Middle frontal gyrus (tissue), 1 donor: Measurements from ENCODE around the gene C5orf63.
"Not testable (repeated sequence)": the region's sequence is repeated elsewhere in the genome, so short reads cannot be mapped to it uniquely, and the experiment has no call there.

Experiments used
- DNase-seq: peaks from one replicate; pipeline ENCODE4 v3.0.0-alpha.2; 2015; ENCODE audit warnings: low spot score; ENCODE audit errors: extremely low spot score

Gene C5orf63

DNA sequence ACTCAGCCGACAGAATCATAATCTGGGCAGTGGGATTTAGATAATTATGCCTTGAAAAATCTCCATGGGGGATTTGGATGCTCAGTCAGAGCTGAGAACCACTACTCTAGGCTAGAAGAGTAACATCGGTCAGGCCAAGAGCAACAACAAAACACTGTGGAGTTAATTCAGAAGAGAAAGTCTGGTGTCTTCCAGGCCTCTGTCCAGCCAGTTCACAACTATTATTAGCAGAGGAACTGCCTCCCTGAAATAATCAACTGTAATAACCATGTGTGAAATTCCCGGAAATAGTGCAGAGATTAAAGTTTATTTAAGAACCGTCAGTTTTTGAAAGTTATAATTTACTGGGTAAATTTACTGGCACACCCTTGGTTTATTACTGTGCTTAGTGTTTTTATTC lies 34.8 kb downstream of the C5orf63 start:
- no peak for DNase-seq

DNA sequence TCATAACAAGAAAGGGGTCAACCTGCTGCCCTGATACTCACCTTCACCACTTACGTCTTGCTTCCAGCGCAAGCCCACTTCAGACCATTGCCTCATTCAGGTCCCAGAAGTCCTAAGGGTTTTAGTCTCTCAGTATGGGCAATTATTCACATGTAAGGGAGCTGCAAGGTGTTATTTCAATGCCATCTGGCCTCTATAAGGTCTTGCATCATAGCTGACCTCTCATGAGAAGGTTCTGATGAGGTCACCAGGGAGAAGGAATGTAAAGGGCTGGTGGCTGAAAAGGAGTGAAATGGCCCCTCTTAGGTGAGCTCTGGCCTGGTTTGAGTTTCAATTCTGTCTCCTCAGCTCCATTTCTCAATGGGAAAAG lies 41.5 kb downstream of the C5orf63 start:
- DNase-seq = no peak

DNA sequence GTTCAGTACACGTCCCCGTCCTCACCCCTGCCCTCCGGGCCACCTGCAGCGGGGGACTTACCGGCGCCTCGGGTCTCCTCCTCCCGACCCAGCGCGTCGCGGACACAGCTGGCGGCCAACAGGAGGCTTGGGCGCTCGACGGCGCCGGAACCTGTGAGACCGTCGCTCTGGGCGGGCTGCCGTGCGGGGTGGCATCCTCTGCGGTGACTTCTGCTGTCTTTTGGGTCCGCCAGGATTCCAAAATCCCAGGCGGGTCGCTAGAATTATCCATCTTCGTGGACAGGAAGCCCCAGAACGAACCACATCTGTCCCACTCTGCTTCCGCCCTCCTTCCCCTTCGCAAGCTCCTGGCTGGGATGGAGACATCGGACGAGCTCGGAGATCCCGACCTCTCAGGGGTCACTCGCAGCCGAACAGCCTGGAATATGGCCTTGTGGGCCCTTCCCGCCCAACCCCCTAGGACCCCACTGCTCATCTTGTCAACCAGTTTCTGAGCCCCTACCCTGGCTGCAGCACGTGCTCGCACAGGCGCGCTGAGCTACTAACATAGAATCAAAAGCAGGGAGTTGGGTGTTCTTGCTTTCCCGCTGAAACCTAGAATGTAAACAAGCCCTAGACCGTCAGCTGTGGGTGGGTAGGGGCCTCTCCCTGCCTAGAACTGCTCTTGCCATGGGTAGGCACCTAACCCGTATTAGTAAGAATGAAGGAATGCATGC lies 42.0 kb downstream of the C5orf63 start:
- no peak for DNase-seq

DNA sequence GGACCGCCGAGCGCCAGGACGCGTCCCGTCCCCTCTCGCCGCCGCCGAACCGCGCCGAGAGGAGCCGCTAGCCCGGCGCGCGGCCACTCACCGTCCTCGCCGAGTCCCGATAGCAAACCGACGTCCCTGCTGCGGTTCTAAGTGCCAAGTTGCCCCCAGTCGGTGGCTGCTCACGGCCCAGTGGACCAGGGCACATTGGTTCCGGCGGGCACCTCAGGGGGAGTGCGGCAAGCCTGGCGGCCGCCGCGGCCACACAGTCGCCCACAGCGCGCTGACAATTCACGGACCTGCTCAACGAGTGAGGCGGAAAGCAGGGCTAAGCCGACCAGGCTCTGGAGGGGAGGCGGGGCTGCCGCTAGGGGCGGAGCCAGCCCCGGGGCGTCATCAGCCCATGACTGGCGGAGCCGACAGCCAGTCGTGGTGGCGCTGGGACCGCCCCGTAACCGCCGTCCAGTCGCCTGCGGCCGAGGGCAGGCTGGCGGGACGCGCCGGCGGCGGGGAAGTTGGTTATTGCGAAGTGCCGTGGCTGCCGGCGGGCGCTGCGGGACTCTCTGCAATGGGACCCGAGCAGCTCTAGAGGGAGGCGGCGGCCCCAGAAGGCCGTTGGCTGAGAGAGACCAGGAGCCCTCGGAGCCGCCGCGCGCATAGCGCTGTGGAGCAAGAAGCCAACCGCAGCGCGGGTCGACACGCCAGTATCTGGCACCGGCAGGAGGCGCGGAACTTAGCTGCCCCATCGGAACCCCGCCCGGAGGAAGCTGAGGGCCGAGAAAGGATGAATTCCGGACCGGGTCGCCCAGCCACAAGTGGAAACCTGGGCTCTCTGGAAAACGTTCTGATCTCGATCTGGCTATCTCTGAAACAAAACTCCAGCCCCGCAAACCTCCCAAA lies 42.8 kb downstream of the C5orf63 start, which contains the start of gene MARCHF3:
MARCHF3 (minus strand) TSS at position 300 of the 888 bp plus-strand sequence. CDS start 112,387 bp downstream, outside the sequence.
- peak; percentile 85 for DNase-seq

DNA sequence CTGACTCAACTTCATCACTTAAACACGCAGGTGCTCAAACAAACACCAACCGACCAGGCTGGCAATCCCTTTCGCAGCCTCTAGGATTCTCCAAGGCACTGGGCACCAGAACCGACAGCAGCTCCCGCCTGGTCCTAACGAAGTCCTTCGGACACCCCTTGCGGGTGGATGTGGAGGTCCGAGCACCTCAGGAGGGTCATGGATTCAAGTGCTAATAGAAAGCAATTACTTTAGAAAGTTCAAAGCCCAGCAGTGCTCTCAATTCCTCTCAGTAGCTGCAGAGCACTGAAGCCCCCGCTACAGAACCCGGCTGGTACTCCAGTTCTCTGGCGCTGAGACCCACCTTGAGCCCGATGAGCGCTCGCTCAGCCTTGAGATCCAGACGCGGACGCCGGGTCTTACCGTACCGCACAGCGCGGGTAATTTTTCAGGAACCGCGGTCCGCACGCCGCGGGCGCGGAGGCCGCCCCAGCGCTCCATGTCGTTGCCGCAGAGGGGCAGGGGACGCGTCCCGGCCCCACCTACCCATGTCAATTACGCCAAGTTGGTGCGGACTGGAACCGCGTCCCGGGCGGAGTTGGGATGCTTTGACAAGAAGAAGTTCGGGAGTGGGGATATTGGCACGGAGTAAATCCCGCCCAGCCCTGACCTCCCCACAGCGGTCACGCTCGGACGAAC lies 43.6 kb downstream of the C5orf63 start:
- DNase-seq = no peak

DNA sequence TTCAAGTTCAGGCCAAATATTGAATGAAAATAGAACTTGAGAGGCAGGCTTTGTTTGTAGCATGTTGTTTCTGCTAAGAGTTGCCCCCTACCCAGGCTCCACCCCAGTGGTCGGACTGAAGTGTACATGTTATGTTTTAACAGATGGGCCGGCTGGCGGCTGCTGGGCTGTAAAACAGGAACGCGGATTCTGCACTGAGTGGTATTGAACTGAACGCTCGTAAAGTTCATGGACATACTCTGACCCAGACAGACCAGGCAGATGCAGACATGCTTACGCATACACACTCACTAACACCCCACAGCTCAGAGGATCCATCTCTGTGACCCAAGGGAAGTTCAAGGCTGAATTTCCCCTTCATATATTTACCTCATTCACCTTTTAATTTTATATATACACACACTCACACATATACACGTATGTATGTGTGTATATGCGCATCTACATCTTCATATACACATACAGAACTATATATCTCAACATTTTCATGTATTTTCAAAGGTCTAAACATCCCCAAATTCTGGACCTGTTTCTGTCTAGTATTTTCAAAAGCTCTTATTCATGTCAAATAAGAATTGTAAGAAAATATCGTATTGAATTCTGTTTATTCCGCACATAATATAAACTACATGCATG lies 44.4 kb downstream of the C5orf63 start:
- no peak for DNase-seq

DNA sequence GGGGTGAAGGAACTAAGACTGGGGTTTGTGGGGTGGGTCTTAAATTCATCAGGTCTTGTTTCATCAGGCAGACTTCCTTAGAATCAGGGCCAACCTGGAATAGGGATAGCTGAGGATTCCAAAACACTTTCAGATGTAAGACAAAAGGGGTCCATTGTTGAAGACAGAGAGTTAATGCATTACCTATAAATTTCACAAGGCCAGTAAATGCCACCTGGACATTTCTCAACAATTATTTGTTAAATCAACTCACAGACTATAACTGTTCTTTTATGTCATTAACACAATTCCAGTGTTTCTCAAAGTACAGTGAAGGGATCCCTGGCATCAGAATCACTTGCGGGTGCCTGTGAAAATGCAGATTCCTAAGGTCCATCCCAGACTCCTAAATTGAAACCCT lies 45.8 kb downstream of the C5orf63 start:
- no peak for DNase-seq

DNA sequence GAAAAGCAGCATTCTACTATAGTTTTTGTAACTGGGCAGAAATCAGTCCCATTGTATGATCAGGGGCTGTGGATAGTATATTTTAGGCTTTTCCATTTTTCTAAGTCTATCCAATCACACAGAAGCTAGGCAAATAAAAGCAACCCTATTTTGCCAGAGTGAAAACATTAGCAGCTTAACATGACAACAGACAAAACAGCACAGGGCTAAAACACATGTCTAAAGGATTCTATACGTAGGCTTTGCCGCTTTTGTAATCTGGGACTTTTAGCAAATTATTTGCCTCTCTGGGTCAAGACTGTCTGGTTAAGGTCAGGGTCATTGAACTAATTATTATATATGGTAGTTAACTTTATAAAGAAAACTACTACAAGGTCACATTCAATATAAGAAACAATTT lies 47.1 kb downstream of the C5orf63 start:
- no peak for DNase-seq

DNA sequence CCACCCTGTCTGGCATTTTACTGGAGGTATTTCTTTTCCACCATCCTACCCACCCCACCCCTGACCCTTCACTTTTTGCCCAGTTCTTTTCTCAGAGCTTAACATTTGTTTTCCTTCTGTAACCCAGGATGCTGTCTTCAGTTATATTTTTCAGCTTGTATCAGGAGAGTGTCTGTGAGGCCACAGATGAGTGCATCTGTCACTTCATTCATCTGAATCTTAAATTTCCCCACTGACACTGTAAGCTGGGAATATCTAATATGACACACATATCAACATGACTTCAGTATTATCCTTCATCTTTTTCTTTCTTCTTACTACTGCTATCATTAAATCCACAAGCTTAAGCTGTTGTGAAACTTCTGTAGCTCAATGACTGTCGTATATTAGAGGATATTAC lies 47.8 kb downstream of the C5orf63 start:
- DNase-seq = no peak

DNA sequence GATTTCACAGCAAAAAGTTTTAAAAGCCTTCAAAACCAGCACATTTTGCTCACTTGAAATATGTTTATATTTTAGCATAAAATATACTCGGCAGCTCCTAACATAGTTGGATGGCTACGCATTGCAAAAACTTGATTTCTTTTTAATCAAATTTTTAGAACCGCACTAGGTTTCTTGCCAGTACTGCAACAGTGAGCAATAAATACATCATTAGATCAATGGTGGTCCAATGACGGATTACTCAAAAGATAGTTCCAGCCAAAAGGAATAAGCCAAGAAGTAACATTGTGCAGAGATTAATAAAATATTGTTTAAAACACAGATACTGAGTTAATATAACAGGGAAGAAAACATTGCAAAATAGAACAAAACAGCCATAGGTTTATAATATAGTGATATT lies 48.5 kb downstream of the C5orf63 start:
- no peak for DNase-seq

DNA sequence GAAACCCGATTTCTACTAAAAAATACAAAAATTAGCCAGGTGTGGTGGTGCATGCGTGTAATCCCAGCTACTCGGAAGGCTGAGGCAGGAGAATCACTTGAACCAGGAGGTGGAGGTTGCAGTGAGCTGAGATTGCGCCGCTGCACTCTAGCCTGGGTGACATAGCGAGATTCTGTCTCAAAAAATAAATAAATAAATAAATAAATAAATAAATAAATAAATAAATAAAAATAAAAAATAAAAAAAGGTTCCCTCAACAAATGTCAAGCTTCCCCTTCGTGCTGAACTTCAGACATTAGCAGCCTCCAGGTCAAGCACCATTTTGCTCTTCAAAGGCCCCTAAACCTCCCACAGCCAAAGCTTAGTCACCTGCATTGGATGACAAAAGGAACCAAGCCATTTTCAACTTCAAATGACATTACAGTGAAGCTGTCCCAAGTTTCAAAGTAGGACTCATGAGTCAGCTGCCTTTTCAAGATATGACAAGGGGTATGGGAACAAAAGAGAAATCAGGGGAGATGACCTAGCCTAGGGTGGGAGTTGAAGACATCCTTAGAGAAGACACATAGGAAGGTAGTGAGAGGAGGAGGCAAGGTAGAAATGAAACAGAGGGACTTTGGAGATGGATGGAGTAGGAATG lies 49.6 kb downstream of the C5orf63 start:
- not testable (repeated sequence) for DNase-seq

DNA sequence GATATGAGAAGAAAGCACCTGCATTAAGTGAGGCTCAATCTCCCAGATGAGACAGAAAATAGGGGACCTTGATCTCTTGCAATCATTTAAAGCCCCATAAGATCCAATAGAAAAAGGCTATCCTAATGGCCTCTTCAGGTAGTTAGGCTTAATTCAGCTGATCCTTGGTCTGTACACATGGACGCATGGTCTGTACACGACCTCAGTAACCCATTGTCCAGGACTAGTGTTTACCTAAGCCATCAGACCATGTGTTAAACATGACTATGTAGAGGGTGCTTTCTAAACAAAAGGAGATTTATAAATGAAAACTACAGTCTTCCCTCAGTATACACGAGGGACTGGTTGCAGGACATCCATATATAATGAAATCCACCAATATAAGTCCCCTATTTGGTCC lies 50.5 kb downstream of the C5orf63 start:
- no peak for DNase-seq

DNA sequence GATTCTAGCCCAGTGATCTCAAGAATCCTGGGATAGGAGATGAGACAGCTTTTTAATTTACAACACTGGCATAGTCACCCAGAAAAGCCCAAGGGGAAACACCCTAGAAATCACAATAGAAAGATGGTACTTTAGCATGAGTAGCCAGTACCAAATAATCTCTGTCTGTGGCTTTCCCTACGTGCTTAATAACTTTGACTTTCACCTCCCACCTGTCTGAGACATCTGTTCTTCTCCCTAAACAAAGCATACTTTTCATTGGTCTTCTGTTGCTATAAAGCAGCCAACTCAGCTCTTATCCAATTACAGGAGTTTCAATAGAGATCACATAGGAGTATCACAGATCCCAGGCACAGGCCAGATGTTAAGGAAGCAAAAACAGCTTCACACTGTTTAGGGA lies 53.4 kb downstream of the C5orf63 start:
- no peak for DNase-seq

DNA sequence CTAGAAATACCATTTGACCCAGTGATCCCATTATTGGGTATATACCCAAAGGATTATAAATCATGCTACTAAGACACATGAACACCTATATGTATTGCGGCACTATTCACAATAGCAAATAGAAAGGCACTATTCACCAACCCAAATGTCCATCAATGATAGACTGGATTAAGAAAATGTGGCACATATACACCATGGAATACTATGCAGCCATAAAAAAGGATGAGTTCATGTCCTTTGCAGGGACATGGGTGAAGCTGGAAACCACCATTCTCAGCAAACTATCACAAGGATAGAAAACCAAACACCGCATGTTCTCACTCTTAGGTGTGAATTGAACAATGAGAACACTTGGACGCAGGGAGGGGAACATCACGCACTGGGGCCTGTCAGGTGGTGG lies 56.6 kb downstream of the C5orf63 start:
- DNase-seq = not testable (repeated sequence)

DNA sequence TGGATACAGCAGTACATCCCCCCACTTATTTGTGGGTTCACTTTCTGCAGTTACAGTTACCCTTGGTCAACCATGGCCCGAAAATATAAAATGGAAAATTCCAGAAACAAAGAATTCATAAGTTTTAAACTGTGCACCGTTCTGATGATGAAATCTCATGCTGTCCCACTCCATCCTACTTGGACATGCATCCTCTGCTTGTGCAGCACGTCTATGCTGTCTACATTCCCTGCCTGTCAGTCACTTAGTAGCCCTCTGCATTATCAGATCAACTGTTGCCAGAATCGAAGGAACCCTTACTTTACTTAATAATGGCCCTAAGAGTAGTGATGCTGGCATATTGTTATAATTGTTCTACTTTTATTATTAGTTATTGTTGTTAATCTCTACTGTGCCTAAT lies 57.6 kb downstream of the C5orf63 start:
- no peak for DNase-seq

DNA sequence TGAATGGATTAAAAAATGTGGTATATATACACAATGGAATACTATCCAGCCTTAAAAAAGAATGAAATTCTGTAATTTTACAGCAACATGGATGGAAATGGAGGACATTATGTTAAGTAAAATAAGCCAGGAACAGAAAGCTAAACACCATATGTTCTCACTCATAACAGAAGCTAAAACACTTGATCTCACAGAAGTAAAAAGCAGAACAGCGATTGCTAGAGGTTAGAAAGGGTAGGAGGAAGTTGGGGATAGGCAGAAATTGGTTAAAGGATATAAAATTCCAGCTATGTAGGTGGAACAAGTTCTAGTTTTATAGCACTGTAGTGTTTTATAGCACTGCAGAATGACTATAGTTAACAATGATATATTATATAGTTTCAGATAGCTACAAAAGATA lies 58.7 kb downstream of the C5orf63 start:
- no peak for DNase-seq

DNA sequence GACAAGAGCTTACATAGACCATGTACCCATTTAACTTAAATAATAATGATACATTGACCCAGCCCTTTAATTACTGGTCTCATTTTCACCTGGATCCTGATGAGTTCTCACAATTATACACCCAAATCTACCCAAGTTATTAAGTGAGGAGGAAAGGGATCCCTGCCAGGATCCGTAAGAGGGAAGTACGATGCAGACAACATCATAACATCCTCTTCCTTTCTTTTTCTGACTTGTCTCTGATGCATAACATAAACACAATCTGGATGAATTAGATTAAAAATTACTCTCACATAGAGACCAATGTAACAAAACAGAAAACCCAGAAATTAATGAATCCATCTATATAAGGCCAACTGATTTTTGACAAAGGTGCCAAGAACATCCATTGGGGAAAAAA lies 59.9 kb downstream of the C5orf63 start:
- no peak for DNase-seq

DNA sequence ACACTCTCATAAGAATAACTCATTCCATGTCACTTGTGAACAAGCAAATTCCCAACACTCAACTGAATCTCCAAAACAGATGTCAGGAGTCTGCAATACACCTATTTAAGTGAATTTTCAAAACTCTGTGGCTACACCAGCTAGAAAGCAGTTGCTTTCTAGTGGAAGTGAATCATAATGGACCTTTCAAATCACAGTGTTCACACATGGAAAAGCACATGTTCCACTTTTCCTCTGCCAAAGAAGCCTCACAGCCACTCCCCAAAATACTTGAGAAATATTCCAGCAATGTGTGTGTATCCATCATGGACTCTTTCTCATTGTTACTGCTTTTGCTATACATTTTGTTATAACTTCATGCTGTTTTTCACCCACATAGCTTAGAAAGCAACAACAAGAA lies 60.4 kb downstream of the C5orf63 start:
- no peak for DNase-seq

DNA sequence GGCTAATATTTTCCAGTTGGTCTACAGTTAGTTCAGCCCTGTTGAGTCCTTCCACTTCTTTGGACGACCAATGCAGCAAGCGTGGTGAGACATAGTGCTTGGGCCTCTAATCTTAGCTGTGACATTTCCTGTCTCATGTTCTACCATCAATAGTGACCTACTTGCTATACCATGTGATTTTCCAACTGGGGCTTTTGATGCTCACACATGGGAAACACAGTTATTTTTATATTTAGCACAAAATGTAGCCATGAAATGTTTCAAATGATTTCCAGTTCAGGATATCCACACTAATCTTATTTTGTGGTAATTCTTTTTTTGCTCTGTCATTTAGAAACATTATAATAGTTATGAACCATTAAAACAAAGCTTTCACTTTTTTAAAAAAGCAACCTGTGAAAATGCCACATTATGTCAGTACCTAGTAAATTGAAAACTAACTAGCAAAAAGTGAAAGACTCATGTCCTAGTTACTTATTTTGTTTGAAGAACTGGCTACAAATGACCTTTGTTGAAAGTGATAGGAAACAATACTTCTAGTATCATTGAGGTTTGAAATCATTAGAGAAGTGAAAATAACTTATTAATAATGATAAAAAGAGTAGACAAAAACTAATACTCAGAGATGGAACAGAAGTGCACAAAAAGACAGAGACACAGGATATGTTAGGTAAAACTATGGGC lies 61.2 kb downstream of the C5orf63 start:
- DNase-seq = no peak

DNA sequence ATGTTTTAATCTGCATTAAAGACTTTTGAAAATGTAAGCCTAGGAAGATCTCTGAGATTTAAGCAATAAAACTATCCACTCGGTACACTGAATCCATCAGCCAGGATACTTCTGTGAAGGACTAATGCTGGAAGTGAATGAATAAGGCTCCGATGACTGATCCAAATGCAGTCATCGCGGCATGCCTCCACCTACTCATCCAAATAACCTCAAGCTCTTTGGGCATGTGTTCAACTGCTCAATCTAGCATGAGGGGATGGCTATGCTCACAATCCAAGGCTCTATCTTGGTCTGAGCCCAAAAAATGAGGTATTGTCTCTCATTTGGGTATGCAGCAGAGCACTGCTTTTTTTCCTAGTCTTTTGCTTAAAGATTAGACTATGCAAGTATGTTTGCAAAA lies 62.1 kb downstream of the C5orf63 start:
- no peak for DNase-seq

DNA sequence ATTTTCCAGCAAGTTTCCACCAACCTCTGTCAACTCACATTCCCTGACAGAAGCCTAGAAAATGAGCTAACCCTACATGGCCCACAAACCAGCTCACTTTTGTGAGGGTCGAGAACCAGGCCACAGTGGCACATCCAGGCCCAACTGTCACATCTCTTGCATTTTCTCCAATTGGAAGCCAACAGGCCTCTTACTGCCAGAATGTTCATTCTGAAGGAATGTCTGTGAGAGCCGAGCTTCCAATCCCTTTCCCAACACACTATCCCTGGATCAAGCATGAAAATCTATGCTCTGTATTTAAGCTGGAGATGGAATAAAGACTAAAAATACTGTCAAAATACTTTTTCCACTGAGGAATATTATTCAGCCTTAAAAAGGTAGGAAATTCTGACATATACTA lies 62.9 kb downstream of the C5orf63 start:
- no peak for DNase-seq
